ENCODE measurements around the gene ADAMTS2. TPM values are rescaled to one million over a fixed set of nuclear protein-coding genes. Genes with fewer than 3 reads are reported as not detected.

Gene ADAMTS2
- total and polyA plus RNA-seq, 2 of the 8 experiments (the other 6 are each of a cell fraction or from before 2014, with no cell fraction given): 6.6 to 7.3 TPM

DNA sequence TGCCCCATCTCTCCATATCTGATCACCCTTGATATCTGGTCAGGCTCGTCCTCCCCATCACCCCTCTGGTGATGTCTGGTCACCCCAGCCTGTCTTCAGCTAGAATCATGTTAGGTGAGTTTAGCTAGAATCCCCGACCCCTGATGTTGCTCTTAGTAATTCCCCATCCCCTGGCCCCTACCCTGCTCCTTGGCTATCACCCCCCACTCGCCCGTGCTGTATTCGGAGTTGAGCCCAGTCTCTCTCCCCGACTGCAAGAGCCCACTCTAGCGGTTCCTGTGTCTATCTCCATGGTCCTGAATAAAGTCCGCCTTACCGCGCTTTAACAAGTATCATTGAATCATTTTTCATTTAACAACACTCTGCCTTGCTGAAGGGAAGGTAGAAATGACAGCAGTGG lies 33.7 kb downstream of the ADAMTS2 start:
- H3K79me2 ChIP-seq (ENCODE audit: control insufficient read depth in 1 of 2, insufficient read depth in 2 of 2, low read length in 2 of 2): no peaks in the 10 kb centered on the region
- H4K8ac ChIP-seq (ENCODE audit: extremely low read depth, insufficient read depth, low read length): no peak overlapping the region
- H3K9ac ChIP-seq (replicated peaks in 1 of 4; ENCODE audit: extremely low read depth in 1 of 4, low read depth in 3 of 4, low read length in 3 of 4): no peak overlapping the region
- H3K79me1 ChIP-seq (ENCODE audit: low read depth, low read length): no peaks in the 10 kb centered on the region
- no peak overlapping the region for H2AFZ ChIP-seq (ENCODE audit: low read length)
- TF ChIP-seq RNF2 (IDR thresholded peaks at IDR 0.05; ENCODE audit: borderline replicate concordance, low read depth, low read length, missing control alignments, poor library complexity, severe bottlenecking) (no peak), HDAC6 (IDR thresholded peaks at IDR 0.05; ENCODE audit: low read depth, low read length) (no peak), SIRT6 (IDR thresholded peaks at IDR 0.05; ENCODE audit: low read length) (no peak)
- H3K23me2 ChIP-seq (ENCODE audit: low read depth, low read length): no peaks in the 10 kb centered on the region
- no peak for DNase-seq (ENCODE audit: low read depth in 1 of 2, low spot score in 2 of 2)
- no peak overlapping the region for H3K23ac ChIP-seq (ENCODE audit: insufficient read length)
- no peaks in the 10 kb centered on the region for H3K4me1 ChIP-seq (replicated peaks in 1 of 4; ENCODE audit: control insufficient read depth in 3 of 4, insufficient read depth in 4 of 4, low read length in 3 of 4)
- H3K4ac ChIP-seq (replicated peaks; ENCODE audit: insufficient read length, low read depth, low read length): no peak overlapping the region
- CTCF ChIA-PET (ENCODE audit: partially characterized antibody): interaction anchor here (0.9 to 1.8 kb wide), 2 partner anchors 33 to 133 kb away, joined by 3 to 5 read pairs; partner anchors contain the start of gene ADAMTS2
- no peak overlapping the region for H4K91ac ChIP-seq (replicated peaks; ENCODE audit: insufficient read length, low read length)
- no peaks in the 10 kb centered on the region for H3K27me3 ChIP-seq (replicated peaks in 1 of 4; ENCODE audit: control insufficient read depth in 3 of 4, extremely low read depth in 1 of 4, insufficient read depth in 3 of 4, low read length in 3 of 4)
- H4K20me1 ChIP-seq (replicated peaks in 1 of 2; ENCODE audit: control insufficient read depth in 1 of 2, insufficient read depth in 2 of 2, low read length in 2 of 2): no peaks in the 10 kb centered on the region
- H3K36me3 ChIP-seq (ENCODE audit: control insufficient read depth in 2 of 4, insufficient read depth in 4 of 4, low read length in 3 of 4): no peaks in the 10 kb centered on the region
- no peak overlapping the region for H3K4me3 ChIP-seq (ENCODE audit: extremely low read depth in 1 of 4, insufficient read depth in 2 of 4, low read depth in 3 of 4, low read length in 4 of 4)
- no peak overlapping the region for H4K5ac ChIP-seq (ENCODE audit: insufficient read length, low read depth, low read length)
- H2BK5ac ChIP-seq (ENCODE audit: low read depth, low read length): no peak overlapping the region
- no peak overlapping the region for H3K27ac ChIP-seq (ENCODE audit: low read depth, low read length)
- no peak overlapping the region for H2AK5ac ChIP-seq (ENCODE audit: low read depth, low read length)
- H2BK20ac ChIP-seq (ENCODE audit: low read length): no peak overlapping the region
- no peak overlapping the region for H3K18ac ChIP-seq (ENCODE audit: extremely low read depth, low read length)
- H3K56ac ChIP-seq (replicated peaks; ENCODE audit: insufficient read length, low read depth, low read length): no peak overlapping the region
- H3K4me2 ChIP-seq (ENCODE audit: insufficient read depth in 1 of 2, low read depth in 2 of 2, low read length in 2 of 2): no peak overlapping the region
- H2BK120ac ChIP-seq (replicated peaks; ENCODE audit: low read depth, low read length): no peak overlapping the region
- 99% methylated on average over 9 of the region's 10 CpGs; no CpG with 5 or more reads in 1 of the 2 experiments for WGBS, 2 experiments (ENCODE audit: extremely low coverage in 1 of 2, insufficient coverage in 1 of 2, insufficient read length in 1 of 2, insufficient replicate concordance in 2 of 2, low coverage in 1 of 2, low lambda C conversion rate in 2 of 2, missing lambda C conversion rate in 1 of 2)
- no peak overlapping the region for H2BK12ac ChIP-seq (ENCODE audit: low read depth, low read length)
- H3K9me3 ChIP-seq (ENCODE audit: insufficient read depth in 2 of 2, low read depth in 1 of 2, low read length in 1 of 2): peaks cover 0 to 3% of the 10 kb centered on the region in 2 experiments; a peak in 1 of 4 replicates
- POLR2A ChIA-PET (ENCODE audit: partially characterized antibody): no interaction called here
- no peak for FAIRE-seq
- no peak overlapping the region for H2BK15ac ChIP-seq (ENCODE audit: low read length)
- H3K14ac ChIP-seq (ENCODE audit: insufficient read length): no peak overlapping the region
